ENCODE measurements around the gene PDCL3.

Gene PDCL3

DNA sequence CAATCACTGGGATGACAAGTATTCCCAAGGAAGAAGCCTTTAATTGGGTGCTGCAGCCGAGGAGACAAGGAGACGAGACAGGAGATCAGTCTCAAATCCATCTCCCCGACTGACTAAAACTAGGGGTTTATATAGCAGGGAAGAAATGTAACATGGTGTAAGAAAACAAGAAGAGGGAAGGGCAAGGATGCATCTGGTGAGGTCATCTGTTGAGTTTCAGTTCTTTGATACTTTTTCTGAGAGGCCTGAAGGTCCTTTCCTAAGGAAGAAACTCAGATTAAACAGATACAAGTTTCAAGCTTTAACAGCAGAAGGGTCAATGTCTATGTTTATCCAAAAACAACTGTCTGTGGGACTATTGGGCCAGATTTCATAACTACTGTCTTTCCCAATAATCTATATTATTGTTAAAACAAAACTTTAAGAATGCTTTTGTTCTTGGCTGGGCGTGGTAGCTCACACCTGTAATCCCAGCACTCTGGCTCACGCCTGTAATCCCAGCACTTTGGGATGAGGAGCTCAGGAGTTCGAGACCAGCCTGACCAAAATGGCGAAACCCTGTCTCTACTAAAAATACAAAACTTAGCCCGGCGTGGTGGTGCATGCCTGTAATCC is 2.5 kb upstream of the PDCL3 start:
- H3K4me2 ChIP-seq (ENCODE audit: low read depth, low read length): no peak overlapping the region
- no peak for DNase-seq
- no peak overlapping the region for H3K27ac ChIP-seq (ENCODE audit: low read length)
- H3K79me2 ChIP-seq (ENCODE audit: low read length): peaks cover 14% of the 10 kb centered on the region; the same call in 1 of the 2 replicates
- no peak overlapping the region for H3K4me3 ChIP-seq (ENCODE audit: low read length)
- no peaks in the 10 kb centered on the region for H3K27me3 ChIP-seq (replicated peaks; ENCODE audit: insufficient read depth, low read length)
- H4K20me1 ChIP-seq (ENCODE audit: insufficient read depth, low read length): no peaks in the 10 kb centered on the region
- TF ChIP-seq CTCF (IDR thresholded peaks at IDR 0.05; ENCODE audit: low read length) (no peak), EZH2phosphoT487 (IDR thresholded peaks at IDR 0.05; ENCODE audit: low read length) (no peak), EZH2 (optimal IDR thresholded peaks at IDR 0.05; ENCODE audit: low read depth, low read length) (no peak)
- no peak overlapping the region for H2AFZ ChIP-seq (ENCODE audit: low read length)
- H3K36me3 ChIP-seq (replicated peaks; ENCODE audit: insufficient read depth, low read length): no peaks in the 10 kb centered on the region
- peaks cover 10% of the 10 kb centered on the region for H3K4me1 ChIP-seq (ENCODE audit: low read length)
- H3K9ac ChIP-seq (ENCODE audit: low read length): no peak overlapping the region
- H3K9me2 ChIP-seq (replicated peaks; ENCODE audit: insufficient read depth, low read length): no peaks in the 10 kb centered on the region
- H3F3A ChIP-seq (ENCODE audit: insufficient read depth, low read length): peaks cover 18% of the 10 kb centered on the region
- no peaks in the 10 kb centered on the region for H3K9me3 ChIP-seq (replicated peaks; ENCODE audit: insufficient read depth, low read length)

- peak overlapping the region; percentile 91; the same call in 1 of the 2 replicates for H3K4me2 ChIP-seq (ENCODE audit: low read depth, low read length)
- peaks cover 18% of the 10 kb centered on the region for H3F3A ChIP-seq (ENCODE audit: insufficient read depth, low read length)
- H4K20me1 ChIP-seq (ENCODE audit: insufficient read depth, low read length): no peaks in the 10 kb centered on the region
- H3K27me3 ChIP-seq (replicated peaks; ENCODE audit: insufficient read depth, low read length): no peaks in the 10 kb centered on the region
- peak overlapping the region; percentile 97 for H2AFZ ChIP-seq (ENCODE audit: low read length)
- H3K79me2 ChIP-seq (ENCODE audit: low read length): peaks cover 14% of the 10 kb centered on the region; the same call in 1 of the 2 replicates
- no peaks in the 10 kb centered on the region for H3K9me3 ChIP-seq (replicated peaks; ENCODE audit: insufficient read depth, low read length)
- peaks cover 10% of the 10 kb centered on the region for H3K4me1 ChIP-seq (ENCODE audit: low read length)
- no peaks in the 10 kb centered on the region for H3K9me2 ChIP-seq (replicated peaks; ENCODE audit: insufficient read depth, low read length)
- TF ChIP-seq CTCF (IDR thresholded peaks at IDR 0.05; ENCODE audit: low read length) (no peak), EZH2phosphoT487 (IDR thresholded peaks at IDR 0.05; ENCODE audit: low read length) (no peak), EZH2 (optimal IDR thresholded peaks at IDR 0.05; ENCODE audit: low read depth, low read length) (no peak)
- no peaks in the 10 kb centered on the region for H3K36me3 ChIP-seq (replicated peaks; ENCODE audit: insufficient read depth, low read length)
- peak overlapping the region; percentile 89; the same call in 1 of the 2 replicates for H3K9ac ChIP-seq (ENCODE audit: low read length)
- no peak overlapping the region for H3K4me3 ChIP-seq (ENCODE audit: low read length)
- no peak for DNase-seq
- H3K27ac ChIP-seq (ENCODE audit: low read length): no peak overlapping the region
Measured at GRCh38 chr2:100561191-100561590, 1.6 kb upstream of the PDCL3 start.

- Histone ChIP-seq H2AFZ (ENCODE audit: low read length) (peak overlapping the region; percentile 95), H3K9me2 (replicated peaks; ENCODE audit: insufficient read depth, low read length) (no peaks in the 10 kb centered on the region), H3K9me3 (replicated peaks; ENCODE audit: insufficient read depth, low read length) (no peaks in the 10 kb centered on the region), H3K36me3 (replicated peaks; ENCODE audit: insufficient read depth, low read length) (no peaks in the 10 kb centered on the region), H3K9ac (ENCODE audit: low read length) (peak overlapping the region; percentile 89), H3K4me2 (ENCODE audit: low read depth, low read length) (peak overlapping the region; percentile 85; the same call in 1 of the 2 replicates), H3K27ac (ENCODE audit: low read length) (peak overlapping the region; percentile 81; the same call in 1 of the 2 replicates), H3F3A (ENCODE audit: insufficient read depth, low read length) (peaks cover 18% of the 10 kb centered on the region), H3K79me2 (ENCODE audit: low read length) (peaks cover 14% of the 10 kb centered on the region; the same call in 1 of the 2 replicates), H4K20me1 (ENCODE audit: insufficient read depth, low read length) (no peaks in the 10 kb centered on the region), H3K4me1 (ENCODE audit: low read length) (peaks cover 10% of the 10 kb centered on the region), H3K4me3 (ENCODE audit: low read length) (peak overlapping the region; percentile 93), H3K27me3 (replicated peaks; ENCODE audit: insufficient read depth, low read length) (no peaks in the 10 kb centered on the region)
- TF ChIP-seq EZH2 (optimal IDR thresholded peaks at IDR 0.05; ENCODE audit: low read depth, low read length) (no peak), EZH2phosphoT487 (IDR thresholded peaks at IDR 0.05; ENCODE audit: low read length) (no peak), CTCF (IDR thresholded peaks at IDR 0.05; ENCODE audit: low read length) (no peak)
- no peak for DNase-seq
Measured at GRCh38 chr2:100563407-100564247, 834 bp downstream of the PDCL3 start.

Measured in MM.1S (cell line).